Measurements from ENCODE around the gene RIMS3.

RIMS3 gene

GRCh38 chr1:40649592-40649930 is 15.9 kb downstream of the RIMS3 start:
- no peaks in the 10 kb centered on the region for H3K9me3 Mint-ChIP-seq
- no peak overlapping the region for H3K27ac Mint-ChIP-seq
- H3K27me3 Mint-ChIP-seq: peaks cover 1% of the 10 kb centered on the region
- H3K4me1 Mint-ChIP-seq: no peaks in the 10 kb centered on the region
- no peaks in the 10 kb centered on the region for H3K36me3 Mint-ChIP-seq
- H3K4me3 Mint-ChIP-seq: no peak overlapping the region

- no peaks in the 10 kb centered on the region for H3K4me1 Mint-ChIP-seq
- peaks cover 1% of the 10 kb centered on the region for H3K27me3 Mint-ChIP-seq
- no peaks in the 10 kb centered on the region for H3K36me3 Mint-ChIP-seq
- H3K9me3 Mint-ChIP-seq: no peaks in the 10 kb centered on the region
- no peak overlapping the region for H3K27ac Mint-ChIP-seq
- H3K4me3 Mint-ChIP-seq: no peak overlapping the region
Measured at GRCh38 chr1:40648928-40649591, 16.4 kb downstream of the RIMS3 start.

GRCh38 chr1:40648200-40648599 is 17.3 kb downstream of the RIMS3 start:
- H3K4me3 Mint-ChIP-seq: no peak overlapping the region
- no peak overlapping the region for H3K27ac Mint-ChIP-seq
- no peaks in the 10 kb centered on the region for H3K36me3 Mint-ChIP-seq
- H3K27me3 Mint-ChIP-seq: peaks cover 1% of the 10 kb centered on the region
- H3K9me3 Mint-ChIP-seq: no peaks in the 10 kb centered on the region
- no peaks in the 10 kb centered on the region for H3K4me1 Mint-ChIP-seq

DNA sequence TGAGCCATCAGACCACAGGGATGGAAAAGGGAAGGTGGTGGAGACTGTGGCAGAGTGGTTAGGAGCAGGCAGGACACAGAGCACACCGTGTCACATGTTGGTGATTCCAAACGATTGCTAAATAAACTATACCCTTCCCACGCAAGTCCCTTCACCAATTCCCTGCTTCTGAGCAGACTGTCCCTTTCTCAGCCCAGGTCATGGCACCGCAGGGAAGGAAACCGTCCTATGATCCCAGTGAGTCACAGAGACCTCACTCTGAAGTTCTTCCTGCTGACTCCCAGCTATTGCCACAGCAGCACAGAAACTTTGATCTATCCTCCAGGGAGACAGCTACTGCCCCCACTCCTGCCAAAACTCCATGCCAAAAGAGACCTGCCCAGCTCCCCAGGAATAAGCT is 19.2 kb downstream of the RIMS3 start:
- Mint-ChIP-seq H3K27me3 (peaks cover 1% of the 10 kb centered on the region), H3K27ac (no peak overlapping the region), H3K4me3 (no peak overlapping the region), H3K9me3 (no peaks in the 10 kb centered on the region), H3K4me1 (no peaks in the 10 kb centered on the region), H3K36me3 (no peaks in the 10 kb centered on the region)

- Mint-ChIP-seq H3K9me3 (no peaks in the 10 kb centered on the region), H3K36me3 (no peaks in the 10 kb centered on the region), H3K4me1 (peaks cover 5% of the 10 kb centered on the region), H3K27me3 (peaks cover 1% of the 10 kb centered on the region), H3K4me3 (no peak overlapping the region), H3K27ac (no peak overlapping the region)
Measured at GRCh38 chr1:40645118-40645680, 20.3 kb downstream of the RIMS3 start.

DNA sequence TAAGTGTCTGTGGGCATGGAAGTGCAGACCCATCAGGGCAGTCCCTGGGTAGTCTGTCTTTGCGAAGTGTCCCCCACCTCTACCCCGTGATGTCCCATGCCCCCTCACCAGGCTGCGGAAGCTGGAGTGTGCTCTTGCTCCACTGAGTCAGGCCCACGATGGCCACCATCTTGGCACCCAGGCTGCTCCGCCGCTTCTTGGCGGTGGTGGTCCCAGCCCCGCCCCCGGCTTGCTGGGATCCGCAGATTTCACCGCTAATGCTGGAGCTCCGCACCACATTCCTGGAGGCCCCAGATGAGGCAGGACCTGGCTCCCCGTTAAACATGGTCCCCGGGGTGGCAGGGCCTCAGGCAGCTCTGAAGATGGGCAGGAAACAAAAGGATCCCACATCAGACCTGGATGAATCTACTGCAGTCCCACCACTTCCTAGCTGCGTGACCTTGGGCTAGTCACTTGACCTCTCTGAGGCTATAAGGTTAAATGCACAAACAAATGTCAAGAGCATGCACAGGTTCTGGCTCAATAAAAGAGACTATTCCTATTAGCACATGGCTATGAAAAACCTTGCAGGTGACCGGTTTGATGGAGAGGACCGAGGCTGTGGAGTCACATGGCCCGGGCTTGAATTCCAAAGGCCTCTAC is 23.8 kb downstream of the RIMS3 start:
- Mint-ChIP-seq H3K36me3 (no peaks in the 10 kb centered on the region), H3K4me1 (peaks cover 5% of the 10 kb centered on the region), H3K4me3 (no peak overlapping the region), H3K9me3 (no peaks in the 10 kb centered on the region), H3K27me3 (no peaks in the 10 kb centered on the region), H3K27ac (no peak overlapping the region)

DNA sequence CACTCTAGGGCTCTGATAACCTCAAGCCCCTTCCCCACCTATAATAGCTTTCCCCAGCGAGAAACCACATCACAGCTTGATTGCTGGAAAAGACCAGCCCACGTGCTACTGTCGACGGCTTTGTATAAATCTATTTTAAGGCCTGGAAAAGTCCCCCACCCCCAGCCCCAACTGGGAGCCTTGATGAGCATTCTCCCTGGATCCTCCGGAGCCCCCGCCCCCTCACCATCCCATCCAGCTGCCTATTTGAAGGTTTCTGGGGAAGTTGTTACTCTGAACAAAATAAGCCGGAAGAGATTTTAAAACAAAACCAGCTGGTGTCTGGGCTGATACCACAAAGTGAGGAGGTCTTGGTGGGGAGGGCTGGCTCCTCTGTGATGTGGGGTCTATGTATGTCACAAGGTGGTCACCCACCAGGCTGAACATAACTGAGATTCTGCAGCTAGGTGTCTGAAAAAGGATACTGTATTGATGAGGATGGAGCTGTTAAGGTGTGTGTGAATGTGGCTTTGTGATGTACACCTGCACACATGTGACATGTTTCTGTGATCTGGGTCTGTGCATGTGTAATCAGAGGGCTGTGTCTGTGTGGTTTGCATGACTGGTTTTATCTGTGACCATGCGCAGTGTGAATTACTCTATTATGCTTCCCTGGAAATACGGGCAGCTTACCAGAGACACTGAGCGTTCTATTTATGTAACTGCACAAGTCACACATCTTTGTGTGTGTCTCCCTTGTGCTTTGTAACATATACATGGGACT is 25.0 kb downstream of the RIMS3 start:
- Mint-ChIP-seq H3K9me3 (no peaks in the 10 kb centered on the region), H3K4me1 (peaks cover 5% of the 10 kb centered on the region), H3K27me3 (no peaks in the 10 kb centered on the region), H3K27ac (no peak overlapping the region), H3K36me3 (no peaks in the 10 kb centered on the region), H3K4me3 (no peak overlapping the region)

DNA sequence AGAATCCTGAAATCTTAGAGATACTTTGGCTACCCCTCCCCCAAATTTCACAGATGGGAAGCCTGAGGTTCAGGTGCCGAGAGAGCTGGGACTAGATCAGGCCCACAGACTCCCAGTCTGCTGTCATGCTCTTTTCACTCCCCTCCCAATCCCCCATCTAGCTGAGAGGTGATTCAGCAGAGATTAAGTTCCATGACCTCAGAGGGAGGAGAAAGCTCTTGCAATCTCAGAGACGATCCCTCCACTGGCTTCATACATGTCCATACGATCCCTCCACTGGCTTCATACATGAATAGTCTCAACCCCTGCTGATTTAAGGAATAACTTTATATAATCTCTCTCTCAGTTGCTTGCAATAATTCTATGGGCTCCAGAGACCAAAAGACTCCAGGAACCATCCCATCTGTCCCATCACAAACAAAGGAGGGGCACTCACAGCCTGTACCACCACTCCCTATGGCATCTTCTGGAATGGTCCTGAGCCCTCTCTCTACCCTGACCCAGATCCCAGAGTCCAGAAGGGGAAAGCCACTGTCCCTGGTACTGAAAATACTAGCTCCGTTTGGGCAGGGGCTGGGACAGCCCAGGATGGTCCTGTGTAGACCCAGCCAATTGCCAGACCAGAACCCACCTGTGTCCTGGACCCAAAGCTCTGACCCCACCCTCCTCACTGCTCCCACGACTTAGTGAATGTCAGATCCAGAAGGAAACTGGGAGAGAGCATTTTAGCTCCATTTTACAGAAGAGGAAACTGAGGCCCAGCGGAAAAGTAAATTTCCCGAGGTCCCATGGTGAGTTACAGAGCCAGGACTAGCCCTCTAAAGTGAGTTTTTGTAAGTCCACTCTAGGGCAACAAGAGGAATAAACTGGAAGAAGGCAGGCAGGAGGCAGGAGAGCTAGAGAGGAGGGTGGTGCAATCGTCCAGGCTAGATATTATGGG is 27.1 kb downstream of the RIMS3 start:
- Mint-ChIP-seq H3K4me1 (peaks cover 11% of the 10 kb centered on the region), H3K27ac (no peak overlapping the region), H3K9me3 (no peaks in the 10 kb centered on the region), H3K4me3 (no peak overlapping the region), H3K36me3 (no peaks in the 10 kb centered on the region), H3K27me3 (no peaks in the 10 kb centered on the region)

GRCh38 chr1:40637470-40638007 is 27.9 kb downstream of the RIMS3 start:
- Mint-ChIP-seq H3K27ac (no peak overlapping the region), H3K4me1 (peaks cover 11% of the 10 kb centered on the region), H3K36me3 (no peaks in the 10 kb centered on the region), H3K4me3 (no peak overlapping the region), H3K27me3 (no peaks in the 10 kb centered on the region), H3K9me3 (no peaks in the 10 kb centered on the region)

DNA sequence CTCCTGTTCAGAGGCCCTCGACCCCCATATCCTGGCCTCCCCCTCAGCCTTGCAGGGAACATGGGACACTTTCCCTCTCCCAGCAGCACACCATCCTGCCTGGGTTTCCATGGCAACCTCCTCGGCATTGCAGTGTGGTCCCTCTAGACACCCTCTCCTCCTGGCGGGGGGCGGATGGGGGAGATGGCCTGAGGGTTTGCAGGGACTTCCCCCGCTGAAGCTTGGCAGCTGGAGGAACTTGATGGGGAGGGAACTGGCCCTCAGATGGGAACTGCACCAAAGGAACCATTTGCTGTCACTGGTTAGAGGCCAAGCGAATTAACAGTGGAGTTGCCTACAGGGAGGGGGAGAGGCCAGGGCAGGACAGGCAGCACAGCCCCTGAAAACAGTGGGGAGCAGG is 28.7 kb downstream of the RIMS3 start:
- Mint-ChIP-seq H3K9me3 (no peaks in the 10 kb centered on the region), H3K4me3 (no peak overlapping the region), H3K27me3 (no peaks in the 10 kb centered on the region), H3K27ac (no peak overlapping the region), H3K4me1 (peaks cover 11% of the 10 kb centered on the region), H3K36me3 (no peaks in the 10 kb centered on the region)

GRCh38 chr1:40635763-40636500 is 29.6 kb downstream of the RIMS3 start:
- Mint-ChIP-seq H3K4me1 (peaks cover 11% of the 10 kb centered on the region), H3K4me3 (no peak overlapping the region), H3K9me3 (no peaks in the 10 kb centered on the region), H3K36me3 (no peaks in the 10 kb centered on the region), H3K27ac (no peak overlapping the region), H3K27me3 (no peaks in the 10 kb centered on the region)

DNA sequence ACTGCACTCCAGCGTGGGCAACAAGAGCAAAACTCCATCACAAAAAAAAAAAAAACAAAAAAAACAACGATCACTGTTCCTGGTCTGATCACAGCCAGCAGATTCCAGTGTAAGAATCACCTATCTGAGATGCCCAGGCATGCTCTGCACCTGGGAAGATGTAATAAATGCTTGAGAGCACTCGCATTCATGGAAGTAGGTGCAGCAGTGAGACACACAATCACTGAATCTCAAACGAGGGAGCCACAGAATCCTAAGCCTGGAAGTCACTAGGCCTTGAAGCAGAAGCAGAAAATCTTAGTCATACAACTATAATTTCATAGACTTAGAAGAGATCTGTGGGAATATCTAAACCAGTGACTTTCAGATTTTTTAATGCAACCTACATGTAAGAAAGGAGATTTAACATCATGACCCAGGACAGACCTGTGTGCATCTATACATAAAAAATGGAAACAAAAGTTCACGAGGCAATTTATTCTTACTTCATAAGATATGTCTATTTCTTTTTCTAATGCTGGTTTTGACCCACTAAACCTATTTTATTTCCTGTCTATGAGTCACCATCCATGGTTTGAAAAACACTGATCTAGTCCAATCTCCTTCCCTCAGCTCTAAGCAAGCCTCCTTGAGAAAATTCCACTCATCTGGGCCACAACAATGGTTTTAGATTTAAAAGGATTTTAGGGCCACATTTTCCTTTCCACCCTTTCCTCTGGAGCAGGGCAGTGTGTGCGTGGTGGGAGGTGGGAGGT is 30.4 kb downstream of the RIMS3 start:
- H3K4me1 Mint-ChIP-seq: peaks cover 6% of the 10 kb centered on the region
- no peaks in the 10 kb centered on the region for H3K27me3 Mint-ChIP-seq
- H3K4me3 Mint-ChIP-seq: no peak overlapping the region
- no peaks in the 10 kb centered on the region for H3K36me3 Mint-ChIP-seq
- H3K9me3 Mint-ChIP-seq: no peaks in the 10 kb centered on the region
- H3K27ac Mint-ChIP-seq: no peak overlapping the region

- Mint-ChIP-seq H3K36me3 (no peaks in the 10 kb centered on the region), H3K4me3 (no peak overlapping the region), H3K27ac (no peak overlapping the region)
Measured at GRCh38 chr1:40633931-40634376, 31.5 kb downstream of the RIMS3 start.

GRCh38 chr1:40633523-40633922 is 32.0 kb downstream of the RIMS3 start:
- no peaks in the 10 kb centered on the region for H3K36me3 Mint-ChIP-seq
- H3K27me3 Mint-ChIP-seq: no peaks in the 10 kb centered on the region
- H3K27ac Mint-ChIP-seq: no peak overlapping the region
- no peaks in the 10 kb centered on the region for H3K9me3 Mint-ChIP-seq
- H3K4me3 Mint-ChIP-seq: no peak overlapping the region
- H3K4me1 Mint-ChIP-seq: peaks cover 11% of the 10 kb centered on the region

More at GRCh38 chr1:40633931-40634376, 31.5 kb downstream of the RIMS3 start:
- H3K4me1 Mint-ChIP-seq: peaks cover 11% of the 10 kb centered on the region
- H3K27me3 Mint-ChIP-seq: no peaks in the 10 kb centered on the region
- H3K9me3 Mint-ChIP-seq: no peaks in the 10 kb centered on the region

Data from activated naive CD4-positive, alpha-beta T cell treated with anti-CD3 and anti-CD28 coated beads, Interleukin-2, amount 50 U/mL, for 24 hours (primary cell).